SK-N-SH (cell line): Measurements from ENCODE around the gene NUDCD3. TPM values are rescaled to one million over a fixed set of nuclear protein-coding genes. Genes with fewer than 3 reads are reported as not detected.
A peak's percentile ranks its signal among the peaks of the same experiment; 100 is the strongest.

Experiments used
- CTCF ChIA-PET: fragments of 300-600, 350-600 bp; formaldehyde crosslinking; extraction: SDS; loops from one replicate; lab custom pipeline; 2021; lab: Yijun Ruan, JAX
- POLR2A ChIA-PET: fragments of 350-600 bp; sonication (Branson Sonifier 250); formaldehyde crosslinking; extraction: SDS; loops from one replicate; lab custom pipeline; 2020; ENCODE audit warnings: antibody characterized with exemption, inconsistent platforms; lab: Yijun Ruan, JAX
- DNase-seq: peaks from one replicate; pipeline ENCODE4 v3.0.0; 2012
- H2AFZ ChIP-seq: fragments of 200-600 bp; sonication (generic); 2 replicates; pipeline ENCODE4 v1.8.1; 2016; ENCODE audit warnings: antibody characterized with exemption, mild to moderate bottlenecking, low read depth
- H3F3A ChIP-seq: fragments of 200-600 bp; sonication (generic); replicated peaks from 2 replicates; pipeline ENCODE3; 2016; ENCODE audit warnings: antibody characterized with exemption, mild to moderate bottlenecking; ENCODE audit not compliant: insufficient read depth
- H3K27ac ChIP-seq, 2 experiments: fragments of 200-500 bp in 1 of 2; fragments of 200-600 bp in 1 of 2; sonication (Bioruptor generic) in 1 of 2; sonication (generic), shearing (Covaris generic) in 1 of 2; 2 replicates each; pipeline versions ENCODE4 v1.5.1 to v1.6.1; 2014 to 2016; ENCODE audit warnings: low read depth in 2 of 2, inconsistent platforms in 1 of 2, low read length in 1 of 2, mild to moderate bottlenecking in 1 of 2, mixed read lengths in 1 of 2
- H3K27me3 ChIP-seq: fragments of 200-600 bp; sonication (generic), shearing (Covaris generic); 2 replicates; pipeline ENCODE4 v1.6.1; 2016; ENCODE audit warnings: mixed run types; ENCODE audit not compliant: insufficient read depth
- H3K36me3 ChIP-seq, 2 experiments: fragments of 200-500 bp in 1 of 2; fragments of 200-600 bp in 1 of 2; sonication (Bioruptor generic) in 1 of 2; sonication (generic) in 1 of 2; replicated peaks in 1 of 2; 2 replicates each; pipeline versions ENCODE3 to v1.5.1; 2014 to 2016; ENCODE audit warnings: low read length in 1 of 2, mild to moderate bottlenecking in 1 of 2; ENCODE audit not compliant: insufficient read depth in 2 of 2, control insufficient read depth in 1 of 2
- H3K4me1 ChIP-seq, 2 experiments: fragments of 200-500 bp in 1 of 2; fragments of 200-600 bp in 1 of 2; sonication (Bioruptor generic) in 1 of 2; sonication (generic), shearing (Covaris generic) in 1 of 2; 2 replicates each; pipeline versions ENCODE4 v1.5.1 to v1.6.1; 2014 to 2016; ENCODE audit warnings: low read depth in 1 of 2, low read length in 1 of 2, mixed run types in 1 of 2; ENCODE audit not compliant: insufficient read depth in 2 of 2, control insufficient read depth in 1 of 2
- H3K4me2 ChIP-seq: fragments of 200-600 bp; sonication (generic), shearing (Covaris generic); 2 replicates; pipeline ENCODE4 v1.6.1; 2017; ENCODE audit warnings: mixed run types
- H3K4me3 ChIP-seq, 2 experiments: fragments of 200-500 bp in 1 of 2; fragments of 200-600 bp in 1 of 2; sonication (Bioruptor generic) in 1 of 2; sonication (generic), shearing (Covaris generic) in 1 of 2; 2 replicates each; pipeline versions ENCODE4 v1.5.1 to v1.8.1; 2014 to 2016; ENCODE audit warnings: low read depth in 2 of 2, inconsistent platforms in 1 of 2, low read length in 1 of 2, mild to moderate bottlenecking in 1 of 2, mixed read lengths in 1 of 2, moderate library complexity in 1 of 2
- H3K79me2 ChIP-seq: fragments of 200-600 bp; sonication (generic); 2 replicates; pipeline ENCODE4 v1.8.1; 2017; ENCODE audit warnings: mild to moderate bottlenecking; ENCODE audit not compliant: insufficient read depth
- H3K9ac ChIP-seq: fragments of 200-600 bp; sonication (generic); 2 replicates; pipeline ENCODE4 v1.6.1; 2017; ENCODE audit warnings: mixed run types
- H3K9me2 ChIP-seq: fragments of 200-600 bp; sonication (generic); 2 replicates; pipeline ENCODE4 v1.6.1; 2017; ENCODE audit warnings: mixed run types
- H3K9me3 ChIP-seq: fragments of 200-600 bp; sonication (generic); 2 replicates; pipeline ENCODE4 v1.6.1; 2017; ENCODE audit warnings: mixed run types, mild to moderate bottlenecking, moderate library complexity
- H4K20me1 ChIP-seq: fragments of 200-600 bp; sonication (generic); 2 replicates; pipeline ENCODE4 v1.6.1; 2017; ENCODE audit warnings: mild to moderate bottlenecking, mixed run types; ENCODE audit not compliant: insufficient read depth
- CHD2 ChIP-seq: fragments of 150-350 bp; IDR thresholded peaks from 2 replicates; pipeline ENCODE4 v1.6.1; 2018; ENCODE audit warnings: low read length; ENCODE audit not compliant: partially characterized antibody
- EP300 ChIP-seq, 2 experiments: IDR thresholded peaks; 2 replicates each; pipeline versions ENCODE4 v1.4.0 to v1.6.1; 2012; ENCODE audit warnings: borderline replicate concordance in 1 of 2, low read depth in 1 of 2, low read length in 1 of 2
- FOSL2 ChIP-seq: IDR thresholded peaks from 2 replicates; pipeline ENCODE4 v1.4.0; 2012; ENCODE audit warnings: low read depth, mild to moderate bottlenecking, moderate library complexity, borderline replicate concordance
- FOXJ3 ChIP-seq: sonication (generic); formaldehyde crosslinking; IDR thresholded peaks from 2 replicates; pipeline ENCODE4 v1.5.1; 2020; ENCODE audit warnings: mild to moderate bottlenecking, missing genetic modification reagents
- FOXM1 ChIP-seq: IDR thresholded peaks from 2 replicates; pipeline ENCODE4 v1.4.0; 2012; ENCODE audit warnings: low read depth, mild to moderate bottlenecking
- JUND ChIP-seq: IDR thresholded peaks from 2 replicates; pipeline ENCODE4 v1.4.0; 2012
- MEF2A ChIP-seq: IDR thresholded peaks from 2 replicates; pipeline ENCODE4 v1.4.0; 2012; ENCODE audit warnings: low read depth, borderline replicate concordance
- PBX3 ChIP-seq: IDR thresholded peaks from 2 replicates; pipeline ENCODE4; 2012
- POLR2AphosphoS5 ChIP-seq: IDR thresholded peaks from 2 replicates; pipeline ENCODE4 v1.6.1; 2012; ENCODE audit warnings: low read depth, low read length
- TCF12 ChIP-seq: IDR thresholded peaks from 2 replicates; pipeline ENCODE4 v1.4.0; 2012
- WGBS: methylation state at CpG from one replicate; pipeline ENCODE4 v1.1.6; 2017; ENCODE audit warnings: low lambda C conversion rate; 5-methylcytosine and 5-hydroxymethylcytosine counted together
- polyA plus RNA-seq, 3 experiments: library from polyadenylated mRNA; depleted of rRNA; stranded (reverse); fragments of >200 nt; gene quantifications; 2 replicates each; pipeline ENCODE4 v1.2.3, GENCODE V29; 2012
- TF ChIP-seq, protein P1 (sequence below): fragments of 150-350 bp; IDR thresholded peaks from 2 replicates; pipeline ENCODE4 v1.6.1; 2016; ENCODE audit warnings: mild to moderate bottlenecking, low read depth, low read length

The NUDCD3 gene
- polyA plus RNA-seq, 1 of the 3 experiments (the other 2 are of a cell fraction): 66.0 TPM

GRCh38 chr7:44451123-44451522, 39.3 kb downstream of the NUDCD3 start:
- H3K9me3 ChIP-seq: no peaks in the 10 kb centered on the region

GRCh38 chr7:44449584-44449928, 40.9 kb downstream of the NUDCD3 start:
- H2AFZ ChIP-seq: no peak overlapping the region
- H3K9ac ChIP-seq: peak overlapping the region; percentile 17; the same call in 1 of the 2 replicates
- peak overlapping the region in 1 of 2 experiments; percentile 84; a peak in 2 of 4 replicates for H3K27ac ChIP-seq
- H3K36me3 ChIP-seq: peaks cover 25 to 39% of the 10 kb centered on the region in 2 experiments
- peaks cover 94% of the 10 kb centered on the region for H3K79me2 ChIP-seq
- H3K9me3 ChIP-seq: no peaks in the 10 kb centered on the region
- peaks cover 50% of the 10 kb centered on the region for H4K20me1 ChIP-seq
- no peak overlapping the region for H3K4me3 ChIP-seq
- H3F3A ChIP-seq: peaks cover 11% of the 10 kb centered on the region
- no peaks in the 10 kb centered on the region for H3K9me2 ChIP-seq
- no peaks in the 10 kb centered on the region for H3K27me3 ChIP-seq
- TF ChIP-seq EP300 (IDR thresholded peaks at IDR 0.05; ENCODE audit: borderline replicate concordance in 1 of 2, low read depth in 1 of 2, low read length in 1 of 2) (no peak), MEF2A (peak; percentile 93), CHD2 (no peak), JUND (no peak), FOSL2 (peak; percentile 13; the same call in 1 of the 2 replicates), PBX3 (0 out of 2 replicates have a peak, but pooled peaks have one; percentile 24), FOXJ3 (CRISPR knock-in tag) (no peak), TCF12 (peak; percentile 71)
- TF ChIP-seq, protein P1, sequence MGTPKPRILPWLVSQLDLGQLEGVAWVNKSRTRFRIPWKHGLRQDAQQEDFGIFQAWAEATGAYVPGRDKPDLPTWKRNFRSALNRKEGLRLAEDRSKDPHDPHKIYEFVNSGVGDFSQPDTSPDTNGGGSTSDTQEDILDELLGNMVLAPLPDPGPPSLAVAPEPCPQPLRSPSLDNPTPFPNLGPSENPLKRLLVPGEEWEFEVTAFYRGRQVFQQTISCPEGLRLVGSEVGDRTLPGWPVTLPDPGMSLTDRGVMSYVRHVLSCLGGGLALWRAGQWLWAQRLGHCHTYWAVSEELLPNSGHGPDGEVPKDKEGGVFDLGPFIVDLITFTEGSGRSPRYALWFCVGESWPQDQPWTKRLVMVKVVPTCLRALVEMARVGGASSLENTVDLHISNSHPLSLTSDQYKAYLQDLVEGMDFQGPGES: no peak
- WGBS: 15% methylated on average over 1 of the region's 1 CpG
- ChIA-PET CTCF (interaction anchor here (1.2 to 1.9 kb wide), 4 partner anchors 11 to 209 kb away, joined by 3 to 8 read pairs (median 4); no protein-coding TSS in a partner anchor), POLR2A (interaction anchor here (0.7 kb wide), 1 partner anchor 41 kb away, joined by 3 read pairs; no protein-coding TSS in a partner anchor)
- no peak for DNase-seq
- peak overlapping the region; percentile 33; the same call in 1 of the 2 replicates for H3K4me2 ChIP-seq
- H3K4me1 ChIP-seq: peaks cover 6 to 10% of the 10 kb centered on the region in 2 experiments; a peak in 2 of 4 replicates

More at GRCh38 chr7:44451123-44451522, 39.3 kb downstream of the NUDCD3 start:
- TF ChIP-seq POLR2AphosphoS5 (no peak), FOSL2 (no peak), FOXM1 (no peak)
- ChIA-PET CTCF (interaction anchor here (1.0 kb wide), 1 partner anchor 9 kb away, joined by 5 read pairs; no protein-coding TSS in a partner anchor), POLR2A (no interaction called here)
- DNase-seq: no peak
- 98% methylated on average over 7 of the region's 7 CpGs for WGBS
- Histone ChIP-seq H3K27ac (no peak overlapping the region), H3K4me3 (no peak overlapping the region), H3K4me1 (peaks cover 6 to 10% of the 10 kb centered on the region in 2 experiments; a peak in 2 of 4 replicates), H3K9ac (no peak overlapping the region), H3F3A (peaks cover 11% of the 10 kb centered on the region), H3K79me2 (peaks cover 93% of the 10 kb centered on the region), H3K36me3 (peaks cover 28 to 32% of the 10 kb centered on the region in 2 experiments), H3K4me2 (no peak overlapping the region), H3K27me3 (no peaks in the 10 kb centered on the region), H2AFZ (no peak overlapping the region), H4K20me1 (peaks cover 46% of the 10 kb centered on the region), H3K9me2 (no peaks in the 10 kb centered on the region)
